GM19468 (cell line): ENCODE measurements around the gene OBSCN.

Source experiments
- ATAC-seq: cut with Tn5 transposase; IDR thresholded peaks from one replicate; pipeline ENCODE4 v1.9.1; 2021; ENCODE audit warnings: mild to moderate bottlenecking, moderate library complexity, moderate number of reproducible peaks; ENCODE audit not compliant: unreplicated experiment; ENCODE audit errors: extremely low read depth

Gene OBSCN

DNA sequence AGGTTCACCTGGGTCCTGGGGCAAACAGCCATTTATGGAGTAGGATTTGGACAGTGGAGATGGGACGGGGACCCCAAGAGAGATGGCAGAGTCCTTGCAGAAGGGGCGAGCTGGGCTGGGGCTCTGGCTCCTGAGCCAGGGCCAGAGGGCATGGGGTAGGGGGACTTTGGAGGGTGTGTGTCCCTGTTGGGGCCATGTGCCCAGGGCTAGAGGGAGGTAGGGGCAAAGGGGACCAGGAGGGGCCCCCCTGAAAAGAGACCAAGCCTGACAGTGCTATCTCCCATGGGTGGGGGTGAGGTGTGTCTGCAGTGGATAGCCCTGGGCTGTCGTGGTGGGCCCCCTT, 106.4 kb downstream of the OBSCN start:
- no peak for ATAC-seq

DNA sequence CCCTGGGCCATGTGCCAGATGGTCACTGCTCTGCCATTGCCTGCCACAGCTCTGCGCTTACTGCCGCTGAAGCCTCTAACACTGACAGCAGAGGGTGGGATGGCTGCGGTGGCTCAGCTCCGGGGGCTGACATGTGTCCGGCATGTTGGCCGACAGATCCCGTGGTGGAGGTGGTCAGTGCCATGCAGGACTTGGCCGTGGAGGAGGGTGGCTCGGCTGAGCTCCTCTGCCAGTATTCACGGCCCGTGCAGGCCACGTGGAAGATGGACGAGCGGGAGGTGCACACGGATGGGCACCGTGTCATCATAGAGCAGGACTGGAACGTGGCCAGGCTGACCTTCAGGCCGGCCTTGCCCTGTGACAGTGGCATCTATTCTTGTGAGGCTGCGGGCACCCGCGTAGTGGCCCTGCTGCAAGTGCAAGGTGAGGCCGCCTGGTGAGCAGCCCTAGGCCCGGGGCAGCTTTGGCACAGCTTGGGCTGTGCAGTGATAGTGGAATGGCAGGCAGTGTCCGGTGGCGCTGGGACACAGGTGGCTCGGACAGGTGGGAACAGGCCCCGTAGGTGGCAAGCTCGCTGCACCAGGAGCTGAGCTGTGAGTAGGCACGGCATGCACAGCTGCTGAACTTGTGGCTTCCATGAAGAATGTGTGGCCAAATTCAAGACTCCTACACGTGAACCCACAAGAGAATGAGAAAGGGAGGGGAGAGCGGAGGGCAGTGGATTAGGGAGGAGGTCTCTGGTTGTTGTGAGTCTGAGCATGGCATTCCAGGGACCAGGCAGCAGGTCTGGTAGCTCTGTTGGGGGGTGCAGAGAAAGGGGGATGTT, 107.0 kb downstream of the OBSCN start:
- ATAC-seq: no peak

DNA sequence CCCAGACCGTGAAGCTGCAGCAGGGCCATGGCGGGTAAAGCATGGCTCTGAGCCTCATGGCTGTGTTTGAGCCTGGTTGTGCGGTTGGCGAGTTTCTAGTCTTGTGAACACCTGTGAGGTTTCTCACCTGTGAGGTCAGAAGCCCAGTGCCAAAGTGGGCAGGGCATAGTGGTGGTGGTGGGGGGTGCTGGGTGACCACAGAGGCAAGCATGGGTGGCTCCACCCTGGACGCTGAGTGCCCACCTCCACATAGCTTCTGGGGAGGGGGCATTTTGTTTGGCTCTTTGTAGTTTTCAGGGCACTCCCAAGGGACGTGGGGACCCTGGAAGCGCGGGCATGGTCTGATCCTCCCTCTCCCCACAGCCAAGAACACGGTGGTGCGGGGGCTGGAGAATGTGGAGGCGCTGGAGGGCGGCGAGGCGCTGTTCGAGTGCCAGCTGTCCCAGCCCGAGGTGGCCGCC, 107.7 kb downstream of the OBSCN start:
- ATAC-seq: no peak

DNA sequence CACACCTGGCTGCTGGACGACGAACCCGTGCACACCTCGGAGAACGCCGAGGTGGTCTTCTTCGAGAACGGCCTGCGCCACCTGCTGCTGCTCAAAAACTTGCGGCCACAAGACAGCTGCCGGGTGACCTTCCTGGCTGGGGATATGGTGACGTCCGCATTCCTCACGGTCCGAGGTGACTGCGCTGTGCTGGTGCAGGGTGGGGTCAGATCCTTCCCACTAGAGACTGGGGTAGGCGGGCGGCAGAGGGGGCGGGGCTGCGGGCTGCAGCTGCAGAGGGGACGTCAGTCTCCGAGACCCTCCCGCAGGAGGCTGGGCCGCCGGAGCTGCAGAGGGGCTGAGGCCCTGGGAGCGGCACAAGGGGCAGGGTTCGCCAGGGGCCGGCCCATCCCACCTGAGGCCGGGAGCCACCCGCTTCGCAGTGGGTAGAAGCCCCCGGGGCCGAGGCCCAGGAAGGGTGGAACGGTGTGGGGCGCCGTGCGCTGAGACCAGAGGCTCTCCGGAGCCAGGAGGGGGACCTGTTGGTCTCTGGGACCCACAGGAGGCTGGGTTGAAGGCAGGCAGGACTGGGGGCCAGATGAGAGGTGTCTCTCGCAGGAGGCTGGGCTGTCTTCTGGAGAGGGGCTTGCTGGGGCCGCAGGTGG, 108.2 kb downstream of the OBSCN start:
- no peak for ATAC-seq

DNA sequence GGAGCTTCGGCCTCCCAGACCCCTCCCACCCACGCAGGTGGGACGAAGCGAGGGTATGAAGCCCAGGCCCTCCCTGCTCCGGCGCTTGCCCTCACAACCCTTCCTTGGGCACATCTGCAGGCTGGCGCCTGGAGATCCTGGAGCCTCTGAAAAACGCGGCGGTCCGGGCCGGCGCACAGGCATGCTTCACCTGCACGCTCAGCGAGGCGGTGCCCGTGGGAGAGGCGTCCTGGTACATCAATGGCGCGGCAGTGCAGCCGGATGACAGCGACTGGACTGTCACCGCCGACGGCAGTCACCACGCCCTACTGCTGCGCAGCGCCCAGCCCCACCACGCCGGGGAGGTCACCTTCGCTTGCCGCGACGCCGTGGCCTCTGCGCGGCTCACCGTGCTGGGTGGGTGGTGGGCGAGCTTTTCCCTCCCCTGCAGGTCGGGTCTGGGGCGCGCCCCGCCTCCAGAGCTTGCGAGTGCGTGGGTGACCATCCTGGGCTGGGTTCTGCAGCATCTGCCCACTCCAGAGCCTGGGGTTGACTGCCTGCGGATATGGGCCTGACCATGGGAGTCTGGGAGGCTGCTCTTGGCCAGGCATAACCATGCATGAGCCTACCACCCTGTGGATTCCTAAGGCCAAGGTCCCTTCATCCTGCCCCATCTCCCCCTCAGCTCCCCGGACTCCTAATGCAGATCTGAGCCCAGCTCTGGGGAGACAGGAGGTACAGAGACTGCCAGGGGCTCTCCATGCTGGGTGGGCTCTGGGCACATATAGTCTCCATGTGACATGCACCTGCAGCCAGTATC, 108.9 kb downstream of the OBSCN start:
- no peak for ATAC-seq

DNA sequence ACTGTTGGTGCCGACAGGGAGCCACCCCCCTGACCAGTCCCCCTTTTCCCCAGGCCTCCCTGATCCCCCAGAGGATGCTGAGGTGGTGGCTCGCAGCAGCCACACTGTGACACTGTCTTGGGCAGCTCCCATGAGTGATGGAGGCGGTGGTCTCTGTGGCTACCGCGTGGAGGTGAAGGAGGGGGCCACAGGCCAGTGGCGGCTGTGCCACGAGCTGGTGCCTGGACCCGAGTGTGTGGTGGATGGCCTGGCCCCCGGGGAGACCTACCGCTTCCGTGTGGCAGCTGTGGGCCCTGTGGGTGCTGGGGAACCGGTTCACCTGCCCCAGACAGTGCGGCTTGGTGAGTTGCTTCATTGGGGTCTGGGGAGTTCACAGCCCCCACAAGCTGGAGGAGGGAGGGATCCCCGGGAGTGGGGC, 109.6 kb downstream of the OBSCN start:
- no peak for ATAC-seq

DNA sequence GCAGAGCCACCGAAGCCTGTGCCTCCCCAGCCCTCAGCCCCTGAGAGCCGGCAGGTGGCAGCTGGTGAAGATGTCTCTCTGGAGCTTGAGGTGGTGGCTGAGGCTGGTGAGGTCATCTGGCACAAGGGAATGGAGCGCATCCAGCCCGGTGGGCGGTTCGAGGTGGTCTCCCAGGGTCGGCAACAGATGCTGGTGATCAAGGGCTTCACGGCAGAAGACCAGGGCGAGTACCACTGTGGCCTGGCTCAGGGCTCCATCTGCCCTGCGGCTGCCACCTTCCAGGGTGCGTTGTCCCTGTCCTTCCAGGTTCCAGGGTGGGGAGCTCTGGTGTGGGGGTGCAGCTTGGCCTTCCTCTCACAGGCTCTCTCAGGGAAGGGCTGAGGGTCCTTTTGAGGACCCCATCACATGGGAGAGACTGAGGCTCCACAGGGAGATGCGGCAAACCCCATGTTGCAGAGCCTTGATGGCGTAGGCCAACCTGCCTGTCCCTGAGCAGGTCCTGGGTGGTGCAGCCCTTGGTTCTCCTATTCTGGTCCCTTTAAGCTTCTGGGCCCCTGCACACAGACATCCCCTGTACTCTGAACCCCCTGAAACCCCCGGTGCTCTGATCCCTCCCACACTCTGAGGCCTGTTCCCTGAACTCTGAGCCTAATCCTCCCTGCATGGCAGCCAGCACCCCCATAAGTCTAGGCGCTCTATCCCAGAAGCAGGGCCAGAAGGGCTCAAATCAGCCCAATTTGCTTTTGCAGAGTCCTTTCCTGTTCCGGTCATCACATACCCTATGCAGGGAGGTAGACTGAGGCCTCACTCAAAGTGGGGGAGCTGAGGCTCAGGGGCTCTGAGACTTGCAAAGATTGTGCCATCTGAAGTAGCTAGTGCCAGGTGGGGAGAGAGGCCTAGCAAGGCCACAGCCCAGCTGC, 110.3 kb downstream of the OBSCN start:
- no peak for ATAC-seq

DNA sequence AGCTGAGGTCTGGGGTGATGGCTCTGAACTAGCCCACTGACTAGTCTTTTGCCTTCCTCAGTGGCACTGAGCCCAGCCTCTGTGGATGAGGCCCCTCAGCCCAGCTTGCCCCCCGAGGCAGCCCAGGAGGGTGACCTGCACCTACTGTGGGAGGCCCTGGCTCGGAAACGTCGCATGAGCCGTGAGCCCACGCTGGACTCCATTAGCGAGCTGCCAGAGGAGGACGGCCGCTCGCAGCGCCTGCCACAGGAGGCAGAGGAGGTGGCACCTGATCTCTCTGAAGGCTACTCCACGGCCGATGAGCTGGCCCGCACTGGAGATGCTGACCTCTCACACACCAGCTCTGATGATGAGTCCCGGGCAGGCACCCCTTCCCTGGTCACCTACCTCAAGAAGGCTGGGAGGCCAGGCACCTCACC, 111.0 kb downstream of the OBSCN start:
- no peak for ATAC-seq

DNA sequence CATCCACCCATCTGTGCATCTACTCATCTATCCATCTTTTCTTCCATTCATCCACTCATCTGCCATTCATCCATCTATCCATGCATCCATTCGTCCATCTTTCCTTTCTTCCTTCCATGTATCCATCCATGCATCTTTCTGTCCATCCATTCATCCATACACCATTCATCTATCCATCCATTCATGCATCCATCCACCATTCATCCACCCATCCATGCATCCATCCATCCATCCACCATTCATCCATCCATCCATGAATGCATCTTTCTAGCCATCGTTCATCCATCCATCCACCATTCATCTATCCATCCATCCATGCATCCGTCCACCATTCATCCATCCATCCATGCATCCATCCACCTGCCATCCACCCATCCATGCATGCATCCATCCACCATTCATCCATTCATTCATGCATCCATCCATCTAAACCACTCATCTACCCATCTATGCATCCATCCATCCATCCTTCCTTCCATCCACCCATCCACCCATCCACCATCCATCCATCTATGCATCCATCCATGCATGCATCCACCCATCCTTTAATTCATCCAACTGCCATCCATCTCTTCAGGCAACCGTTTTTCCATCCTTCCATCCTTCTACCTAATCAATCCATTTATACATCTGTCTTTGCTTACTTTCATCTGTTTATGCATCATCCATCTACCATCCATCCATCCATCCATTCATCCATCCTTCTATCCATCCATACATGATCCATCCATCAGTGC, 111.7 kb downstream of the OBSCN start:
- ATAC-seq: no peak

DNA sequence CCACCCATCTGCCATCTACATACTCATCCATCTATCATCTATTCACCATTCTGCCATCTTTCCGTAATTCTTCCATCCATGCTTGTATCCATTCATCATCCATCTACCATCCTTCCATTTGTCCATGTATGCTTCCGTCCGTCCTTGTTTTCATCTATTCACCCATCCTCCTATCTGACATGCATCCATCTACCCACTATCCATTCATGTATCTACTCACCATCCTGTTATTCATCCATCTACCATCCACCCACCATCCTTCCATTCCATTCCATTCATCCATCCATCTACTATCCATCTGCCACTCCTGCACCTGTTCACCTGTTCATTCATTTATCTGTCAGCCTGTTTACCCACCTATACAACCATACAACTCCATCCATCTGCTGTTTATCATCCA, 112.5 kb downstream of the OBSCN start:
- no peak for ATAC-seq

DNA sequence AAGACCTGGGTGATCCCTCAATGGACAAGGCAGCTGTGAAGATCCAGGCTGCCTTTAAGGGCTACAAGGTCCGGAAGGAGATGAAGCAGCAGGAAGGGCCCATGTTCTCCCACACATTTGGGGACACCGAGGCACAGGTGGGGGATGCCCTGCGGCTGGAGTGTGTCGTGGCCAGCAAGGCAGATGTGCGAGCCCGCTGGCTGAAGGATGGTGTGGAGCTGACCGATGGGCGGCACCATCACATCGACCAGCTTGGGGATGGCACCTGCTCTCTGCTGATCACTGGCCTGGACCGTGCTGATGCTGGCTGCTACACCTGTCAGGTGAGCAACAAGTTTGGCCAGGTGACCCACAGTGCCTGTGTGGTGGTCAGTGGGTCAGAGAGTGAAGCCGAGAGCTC, 113.6 kb downstream of the OBSCN start:
- ATAC-seq: no peak

DNA sequence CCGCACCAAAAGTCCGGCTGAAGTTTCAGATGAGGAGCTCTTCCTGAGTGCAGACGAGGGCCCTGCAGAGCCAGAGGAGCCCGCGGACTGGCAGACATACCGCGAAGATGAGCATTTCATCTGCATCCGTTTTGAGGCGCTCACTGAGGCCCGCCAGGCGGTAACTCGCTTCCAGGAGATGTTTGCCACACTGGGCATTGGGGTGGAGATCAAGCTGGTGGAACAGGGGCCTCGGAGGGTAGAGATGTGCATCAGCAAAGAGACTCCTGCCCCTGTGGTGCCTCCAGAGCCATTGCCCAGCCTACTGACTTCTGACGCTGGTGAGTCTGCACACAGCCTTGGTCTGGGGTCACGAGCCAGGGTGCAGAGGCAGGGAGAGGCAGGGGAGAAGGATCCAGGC, 114.1 kb downstream of the OBSCN start:
- ATAC-seq: no peak

DNA sequence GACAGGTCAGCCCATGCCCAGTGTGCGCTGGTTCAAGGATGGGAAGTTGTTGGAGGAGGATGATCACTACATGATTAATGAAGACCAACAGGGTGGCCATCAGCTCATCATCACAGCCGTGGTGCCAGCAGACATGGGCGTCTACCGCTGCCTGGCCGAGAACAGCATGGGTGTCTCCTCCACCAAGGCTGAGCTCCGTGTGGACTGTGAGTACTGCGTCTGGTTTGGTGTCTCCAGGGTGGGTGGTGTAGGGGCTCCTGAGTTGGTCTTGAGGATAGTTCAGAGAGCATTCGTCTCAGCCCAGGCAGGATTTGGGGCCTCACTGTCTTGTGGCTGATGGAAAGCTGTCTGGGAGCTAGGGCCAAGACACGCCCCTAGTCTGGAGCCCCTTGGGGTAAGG, 115.6 kb downstream of the OBSCN start:
- ATAC-seq: no peak

DNA sequence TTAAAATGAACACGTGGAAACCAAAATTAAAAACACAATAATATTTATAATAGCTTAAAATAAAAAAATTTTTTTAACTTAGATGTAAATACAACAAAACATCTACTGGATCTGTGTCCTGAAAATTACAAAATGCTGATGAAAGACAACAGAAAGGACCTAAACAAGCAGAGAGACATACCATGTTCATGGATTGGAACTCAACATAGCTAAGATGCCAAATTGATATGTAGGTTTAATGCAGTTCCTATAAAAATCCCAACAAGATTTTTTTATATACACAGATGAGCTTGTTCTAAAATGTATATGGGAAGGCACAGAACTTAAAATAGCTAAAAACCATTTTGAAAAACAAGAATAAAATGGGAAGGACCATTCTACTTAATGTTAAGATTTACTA, 117.4 kb downstream of the OBSCN start:
- no peak for ATAC-seq

DNA sequence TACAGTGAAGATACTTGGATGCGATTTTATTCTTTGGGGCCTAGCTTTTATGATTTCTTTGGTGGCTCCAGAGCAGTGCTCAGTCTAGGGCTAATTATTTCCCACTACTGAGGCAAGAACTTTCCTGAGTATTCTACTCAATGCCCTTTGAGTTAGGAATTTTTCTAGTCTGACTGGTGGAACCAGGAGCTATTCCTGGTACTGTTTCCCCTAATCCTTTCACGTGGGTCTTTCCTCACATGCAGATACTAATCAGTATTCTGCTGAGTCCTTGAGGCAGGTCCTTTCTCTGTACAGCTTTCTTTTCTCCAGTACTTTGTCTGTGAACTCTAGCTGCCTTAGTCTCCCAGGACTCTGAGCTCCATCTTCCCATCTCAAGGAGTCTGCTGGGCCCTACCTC, 122.0 kb downstream of the OBSCN start:
- no peak for ATAC-seq

DNA sequence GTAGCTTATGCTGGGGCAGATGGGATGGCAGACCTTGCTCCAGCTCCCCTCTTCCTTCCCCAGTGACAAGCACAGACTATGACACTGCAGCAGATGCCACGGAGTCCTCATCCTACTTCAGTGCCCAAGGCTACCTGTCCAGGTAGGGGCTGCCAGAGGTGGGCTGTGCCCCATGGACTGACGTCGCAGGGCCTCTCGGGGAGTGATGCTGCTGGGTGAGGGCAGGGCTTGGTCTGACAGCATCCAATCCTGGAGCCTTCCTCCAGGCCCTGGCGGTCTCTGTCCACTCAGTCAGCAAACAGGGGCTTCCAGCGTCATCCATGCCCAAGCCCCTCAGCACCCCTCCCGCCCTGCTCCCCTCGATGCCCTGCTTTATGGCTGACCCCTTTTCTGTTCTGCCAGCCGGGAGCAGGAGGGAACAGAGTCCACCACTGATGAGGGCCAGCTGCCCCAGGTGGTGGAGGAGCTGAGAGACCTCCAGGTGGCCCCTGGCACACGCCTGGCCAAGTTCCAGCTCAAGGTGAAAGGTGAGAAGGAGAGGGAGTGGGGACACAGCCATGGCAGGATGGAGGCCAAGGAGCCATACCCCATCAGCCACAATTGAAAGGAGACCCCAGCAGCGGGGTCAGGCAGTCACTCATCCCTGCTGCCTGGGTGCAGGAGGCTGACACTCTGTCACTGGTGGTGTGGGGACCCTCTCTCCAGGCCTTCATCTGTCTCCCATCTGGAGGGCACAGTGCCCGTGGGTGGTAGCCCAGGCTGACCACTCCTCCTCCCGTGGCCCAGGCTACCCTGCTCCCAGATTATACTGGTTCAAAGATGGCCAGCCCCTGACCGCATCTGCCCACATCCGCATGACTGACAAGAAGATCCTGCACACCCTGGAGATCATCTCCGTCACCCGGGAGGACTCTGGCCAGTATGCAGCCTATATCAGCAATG, 125.2 kb downstream of the OBSCN start:
- no peak for ATAC-seq

DNA sequence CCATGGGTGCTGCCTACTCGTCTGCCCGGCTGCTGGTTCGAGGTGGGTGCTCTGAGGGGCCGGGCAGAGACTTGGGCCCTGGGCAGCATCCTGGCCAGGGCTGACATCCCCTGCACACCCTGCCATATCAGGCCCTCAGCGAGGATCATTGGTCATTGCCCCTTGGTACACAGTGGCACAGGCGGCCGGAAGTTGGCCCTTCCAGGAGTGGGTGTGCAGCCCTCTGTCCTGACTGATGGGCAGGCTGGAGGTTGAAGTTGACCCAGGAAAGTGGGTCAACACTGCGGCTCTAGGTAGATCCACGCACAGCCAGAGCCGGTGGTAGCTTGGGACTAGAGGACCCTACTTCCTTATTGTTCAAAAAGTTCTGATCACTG, 125.9 kb downstream of the OBSCN start:
- no peak for ATAC-seq

DNA sequence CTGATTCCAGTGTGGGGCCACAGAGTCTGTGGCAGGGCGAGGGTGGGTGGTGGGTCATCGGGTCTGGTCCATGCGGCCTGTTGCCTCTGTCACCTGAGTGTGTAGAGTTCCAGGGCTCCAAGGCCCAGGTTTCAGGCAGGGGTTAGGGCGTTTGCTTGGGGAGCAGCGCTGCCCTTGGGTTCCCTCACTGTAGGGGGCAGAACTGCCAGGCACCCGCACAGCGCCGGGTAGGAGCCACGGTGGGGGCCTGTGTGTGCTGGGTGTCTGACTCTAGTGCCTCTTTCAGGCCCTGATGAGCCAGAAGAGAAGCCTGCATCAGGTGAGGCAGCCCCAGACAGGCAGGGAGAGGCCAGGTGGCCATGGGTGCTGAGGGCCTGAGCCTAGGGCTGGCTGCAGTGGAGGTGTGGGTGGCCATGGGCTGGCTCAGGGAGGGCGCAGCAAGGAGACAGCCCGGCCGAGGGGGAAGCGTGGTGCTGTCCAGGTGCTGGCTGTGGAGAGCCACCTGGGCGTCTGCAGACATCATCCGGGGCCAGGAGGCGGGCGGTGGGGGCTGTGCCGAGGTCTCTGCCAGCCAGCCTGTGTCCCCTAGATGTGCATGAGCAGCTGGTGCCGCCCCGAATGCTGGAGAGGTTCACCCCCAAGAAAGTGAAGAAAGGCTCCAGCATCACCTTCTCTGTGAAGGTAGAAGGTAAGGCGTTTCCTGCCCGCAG, 126.5 kb downstream of the OBSCN start:
- no peak for ATAC-seq
